Chondrocyte (in vitro differentiated cells): Measurements from ENCODE around the gene CACNA1C. TPM values are rescaled to one million over a fixed set of nuclear protein-coding genes. Genes with fewer than 3 reads are reported as not detected.

Source experiments
- DNase-seq: peaks from one replicate; pipeline ENCODE4 v3.0.0; 2021; ENCODE audit warnings: mixed read lengths, low spot score
- H3K27ac Mint-ChIP-seq: one replicate; pipeline ENCODE4 v1.8.0; 2021; ENCODE audit warnings: mild to moderate bottlenecking, moderate library complexity, mixed read lengths; ENCODE audit not compliant: unreplicated experiment
- H3K27me3 Mint-ChIP-seq: 2 replicates; pipeline ENCODE4 v1.8.0; 2021; ENCODE audit warnings: low read depth, mixed read lengths
- H3K36me3 Mint-ChIP-seq: 2 replicates; pipeline ENCODE4 v1.8.0; 2021; ENCODE audit warnings: low read depth, mixed read lengths
- H3K4me1 Mint-ChIP-seq: 2 replicates; pipeline ENCODE4 v1.8.0; 2021; ENCODE audit warnings: low read depth, mild to moderate bottlenecking, mixed read lengths
- H3K4me3 Mint-ChIP-seq: one replicate; pipeline ENCODE4 v1.8.0; 2021; ENCODE audit warnings: mild to moderate bottlenecking, moderate library complexity, mixed read lengths; ENCODE audit not compliant: unreplicated experiment
- H3K9me3 Mint-ChIP-seq: 2 replicates; pipeline ENCODE4 v1.8.0; 2021; ENCODE audit warnings: low read depth, mixed read lengths
- CTCF ChIP-seq: fragments of 200-600 bp; sonication (generic); IDR thresholded peaks from 2 replicates; pipeline ENCODE4 v1.5.0; 2021; ENCODE audit warnings: antibody characterized with exemption, mild to moderate bottlenecking, moderate library complexity
- total RNA-seq: library from RNA; stranded (reverse); gene quantifications from 3 replicates; pipeline ENCODE4 v1.2.1, GENCODE V29; 2021

Gene CACNA1C
- total RNA-seq, 1 donor from 2014 or later, result 27.0 TPM

DNA sequence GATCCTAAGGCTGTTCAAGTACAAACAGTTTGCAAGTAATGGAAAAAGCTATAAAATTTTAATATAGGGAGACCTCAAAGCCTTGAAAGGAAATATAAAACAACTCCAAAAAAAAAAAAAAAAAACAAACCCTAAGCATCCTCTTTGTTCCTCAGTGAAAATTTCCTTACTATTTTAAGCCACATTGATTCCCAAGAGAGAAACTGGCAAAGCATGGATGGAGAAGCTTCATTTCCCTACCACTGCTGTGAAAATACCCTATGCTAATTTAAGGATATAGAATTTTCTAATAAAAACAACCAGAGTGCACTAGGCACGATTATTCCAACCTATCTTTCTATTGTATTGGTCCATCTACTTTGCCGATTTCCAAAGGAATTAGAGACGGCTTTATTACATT, 283.1 kb downstream of the CACNA1C start:
- TF ChIP-seq CTCF, result no peak
- Mint-ChIP-seq H3K4me3 (no peak overlapping the region), H3K4me1 (peaks cover 85% of the 10 kb centered on the region), H3K9me3 (no peaks in the 10 kb centered on the region), H3K27ac (peak overlapping the region; percentile 98), H3K27me3 (no peaks in the 10 kb centered on the region), H3K36me3 (peaks cover 2% of the 10 kb centered on the region)
- DNase-seq, result no peak

- Mint-ChIP-seq H3K27me3 (no peaks in the 10 kb centered on the region), H3K4me1 (peaks cover 87% of the 10 kb centered on the region), H3K4me3 (peak overlapping the region; percentile 6), H3K9me3 (no peaks in the 10 kb centered on the region), H3K27ac (peak overlapping the region; percentile 98), H3K36me3 (peaks cover 2% of the 10 kb centered on the region)
- no peak for TF ChIP-seq CTCF
- DNase-seq, result no peak
Observed at GRCh38 chr12:2336409-2336829, 283.6 kb downstream of the CACNA1C start.

DNA sequence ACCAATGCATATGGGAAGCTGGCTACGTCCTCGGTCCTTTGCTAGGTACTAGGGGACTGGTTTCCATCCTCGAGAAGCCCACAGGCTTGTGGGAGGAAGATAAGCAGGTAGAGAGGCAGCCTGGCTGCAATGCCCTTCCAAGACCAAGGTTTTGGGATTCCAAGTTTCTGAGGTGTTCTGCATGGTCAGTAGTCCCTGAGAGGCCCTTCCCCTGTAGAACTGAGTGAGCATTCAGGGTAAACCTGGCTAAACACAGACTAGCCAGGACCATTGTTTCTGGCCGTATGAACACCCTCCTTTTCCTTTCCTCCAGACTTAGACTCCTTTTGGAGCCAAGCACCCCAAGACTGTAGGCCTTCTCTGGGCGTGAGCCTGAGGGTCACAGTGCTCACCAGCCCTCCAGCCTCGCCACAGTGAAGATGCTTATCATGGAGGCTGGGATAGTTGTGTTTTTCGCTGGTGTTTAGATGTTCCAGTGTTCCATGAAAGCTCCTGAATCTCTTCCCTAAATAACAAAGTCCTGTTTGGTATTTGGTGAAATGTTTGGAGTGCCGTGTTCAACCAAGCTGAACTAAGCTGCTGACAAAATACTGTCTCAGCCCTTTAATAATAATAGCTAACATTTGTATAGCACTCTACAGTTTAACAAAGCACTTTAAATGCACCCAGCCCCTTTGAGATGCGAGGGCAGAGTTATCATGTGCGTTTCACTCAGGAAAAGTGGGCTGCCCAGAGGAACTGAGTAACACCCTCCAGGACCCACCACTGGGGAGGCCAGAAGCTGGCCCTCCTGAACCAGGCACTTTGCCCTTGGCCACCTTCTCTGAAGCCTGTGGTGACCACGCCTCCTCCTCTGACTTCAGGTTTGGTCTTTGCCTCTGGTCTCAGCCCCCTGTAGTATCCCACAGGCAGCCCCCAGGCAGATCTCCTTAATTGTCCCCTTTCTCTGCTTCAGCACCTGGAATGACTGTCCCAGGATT, 284.5 kb downstream of the CACNA1C start:
- H3K27ac Mint-ChIP-seq, result peak overlapping the region; percentile 98
- H3K9me3 Mint-ChIP-seq, result no peaks in the 10 kb centered on the region
- peaks cover 2% of the 10 kb centered on the region for H3K36me3 Mint-ChIP-seq
- no peak for TF ChIP-seq CTCF
- no peak for DNase-seq
- no peak overlapping the region for H3K4me3 Mint-ChIP-seq
- peaks cover 87% of the 10 kb centered on the region for H3K4me1 Mint-ChIP-seq
- H3K27me3 Mint-ChIP-seq, result no peaks in the 10 kb centered on the region

- Mint-ChIP-seq H3K4me3 (no peak overlapping the region), H3K9me3 (no peaks in the 10 kb centered on the region), H3K36me3 (peaks cover 2% of the 10 kb centered on the region), H3K27me3 (no peaks in the 10 kb centered on the region), H3K27ac (peak overlapping the region; percentile 27), H3K4me1 (peaks cover 85% of the 10 kb centered on the region)
- DNase-seq, result no peak
- TF ChIP-seq CTCF, result no peak
Observed at GRCh38 chr12:2338381-2338780, 285.6 kb downstream of the CACNA1C start.

DNA sequence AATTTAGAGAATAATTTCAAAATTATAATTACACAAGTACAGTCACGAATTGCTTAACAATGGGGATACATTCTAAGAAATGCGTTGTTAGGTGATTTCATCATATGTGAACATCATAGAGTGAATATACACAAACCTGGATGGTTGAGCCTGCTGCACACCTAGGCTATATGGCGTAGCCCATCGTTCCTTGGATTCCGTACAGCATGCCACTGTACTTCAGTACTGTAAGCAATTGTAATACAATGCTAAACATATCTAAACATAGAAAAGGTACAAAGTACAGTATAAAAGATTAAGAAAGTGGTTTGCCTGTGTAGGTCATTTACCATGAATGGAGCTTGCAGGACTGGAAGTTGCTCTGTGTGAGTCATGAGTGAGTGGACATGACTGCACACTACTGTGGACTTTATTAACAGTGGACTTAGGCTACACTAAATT, 286.2 kb downstream of the CACNA1C start:
- no peak for DNase-seq
- Mint-ChIP-seq H3K36me3 (peaks cover 2% of the 10 kb centered on the region), H3K27me3 (no peaks in the 10 kb centered on the region), H3K9me3 (no peaks in the 10 kb centered on the region), H3K4me1 (peaks cover 85% of the 10 kb centered on the region), H3K4me3 (no peak overlapping the region), H3K27ac (peak overlapping the region; percentile 49)
- TF ChIP-seq CTCF, result no peak
